GM12874 (cell line): ENCODE data around the gene GUCA2B.

Experiments
- TF ChIP-seq, protein P1 (sequence below): IDR thresholded peaks from 2 replicates; pipeline ENCODE4 v1.5.1; 2011; ENCODE audit warnings: low read depth, mild to moderate bottlenecking, control low read depth, low read length, moderate library complexity; ENCODE audit not compliant: insufficient read depth

GUCA2B gene

DNA sequence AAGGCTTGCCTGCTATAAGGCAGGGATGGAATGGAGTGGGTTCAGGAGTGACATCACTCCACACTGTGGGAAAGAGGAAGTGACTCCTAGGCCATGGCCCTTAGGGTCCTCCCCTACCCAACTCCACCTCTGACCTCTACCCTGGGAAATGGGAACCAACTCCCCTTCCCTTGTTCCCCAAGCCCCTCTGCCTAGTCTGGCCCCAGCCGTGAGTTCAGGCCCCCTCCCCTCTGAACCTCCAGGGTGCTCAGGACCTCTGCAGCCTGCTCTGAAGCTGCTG is 15.1 kb downstream of the GUCA2B start:
- TF ChIP-seq, protein P1, sequence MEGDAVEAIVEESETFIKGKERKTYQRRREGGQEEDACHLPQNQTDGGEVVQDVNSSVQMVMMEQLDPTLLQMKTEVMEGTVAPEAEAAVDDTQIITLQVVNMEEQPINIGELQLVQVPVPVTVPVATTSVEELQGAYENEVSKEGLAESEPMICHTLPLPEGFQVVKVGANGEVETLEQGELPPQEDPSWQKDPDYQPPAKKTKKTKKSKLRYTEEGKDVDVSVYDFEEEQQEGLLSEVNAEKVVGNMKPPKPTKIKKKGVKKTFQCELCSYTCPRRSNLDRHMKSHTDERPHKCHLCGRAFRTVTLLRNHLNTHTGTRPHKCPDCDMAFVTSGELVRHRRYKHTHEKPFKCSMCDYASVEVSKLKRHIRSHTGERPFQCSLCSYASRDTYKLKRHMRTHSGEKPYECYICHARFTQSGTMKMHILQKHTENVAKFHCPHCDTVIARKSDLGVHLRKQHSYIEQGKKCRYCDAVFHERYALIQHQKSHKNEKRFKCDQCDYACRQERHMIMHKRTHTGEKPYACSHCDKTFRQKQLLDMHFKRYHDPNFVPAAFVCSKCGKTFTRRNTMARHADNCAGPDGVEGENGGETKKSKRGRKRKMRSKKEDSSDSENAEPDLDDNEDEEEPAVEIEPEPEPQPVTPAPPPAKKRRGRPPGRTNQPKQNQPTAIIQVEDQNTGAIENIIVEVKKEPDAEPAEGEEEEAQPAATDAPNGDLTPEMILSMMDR = no peak

DNA sequence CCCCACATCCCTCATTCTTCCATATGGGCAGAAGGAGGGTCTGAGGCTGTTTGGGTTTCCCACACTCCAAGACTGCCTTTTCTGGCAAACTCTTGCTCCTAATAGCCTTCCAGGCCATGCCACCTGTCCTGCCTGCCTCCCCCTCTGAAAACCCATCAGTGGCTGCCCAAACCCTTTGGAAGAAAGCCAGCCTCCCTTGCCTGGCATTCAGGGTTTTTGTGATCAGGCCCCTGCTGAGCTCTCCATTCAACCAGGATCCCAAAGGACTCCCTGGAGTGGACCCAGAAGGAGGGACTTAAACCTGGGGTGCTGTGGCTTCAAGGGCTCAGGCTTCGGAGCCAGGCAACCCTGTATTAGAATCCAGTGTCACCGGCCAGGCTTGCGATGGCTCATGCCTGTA is 15.6 kb downstream of the GUCA2B start:
- TF ChIP-seq, protein P1 = no peak

DNA sequence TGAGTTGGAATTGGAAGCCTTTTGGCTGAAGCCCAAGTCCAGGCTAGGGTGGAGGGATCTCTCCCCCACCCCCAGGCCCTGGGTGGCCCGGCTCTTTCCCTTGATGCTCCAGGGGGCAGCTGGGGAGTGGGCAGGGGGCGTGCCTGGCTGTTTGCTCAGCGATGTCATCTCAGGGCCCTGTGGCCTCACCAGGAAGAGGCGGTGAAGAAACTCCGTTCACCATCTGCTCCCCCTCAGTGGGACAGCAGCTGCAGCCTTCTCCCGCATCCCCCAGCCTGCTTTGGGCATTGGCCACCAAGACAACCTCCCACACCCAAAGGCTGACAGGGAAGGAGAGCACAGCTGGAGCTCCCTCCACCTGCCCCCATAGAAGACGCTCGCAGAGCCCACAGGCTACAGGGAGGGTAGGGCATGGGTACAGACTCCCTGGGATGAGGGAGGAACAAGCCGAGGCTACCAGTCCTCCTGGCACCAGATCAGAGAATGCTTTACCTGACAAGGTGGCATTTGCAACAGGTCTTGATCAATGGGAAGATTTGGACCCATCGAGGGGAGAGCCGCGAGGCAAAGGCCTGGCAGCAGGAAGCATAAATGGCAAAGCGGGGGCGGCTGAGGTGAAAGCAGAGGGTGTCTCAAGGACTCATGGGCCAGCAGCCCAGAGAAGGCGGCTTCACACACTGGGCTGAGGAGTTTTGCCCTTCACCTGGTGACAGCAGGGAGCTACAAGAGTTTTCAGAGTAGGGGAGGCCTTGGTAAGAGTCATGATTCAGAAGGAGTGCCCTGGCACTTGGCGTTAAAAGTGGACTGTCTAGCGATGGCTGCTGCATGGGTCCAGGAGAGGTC is 17.8 kb downstream of the GUCA2B start:
- TF ChIP-seq, protein P1 = no peak

DNA sequence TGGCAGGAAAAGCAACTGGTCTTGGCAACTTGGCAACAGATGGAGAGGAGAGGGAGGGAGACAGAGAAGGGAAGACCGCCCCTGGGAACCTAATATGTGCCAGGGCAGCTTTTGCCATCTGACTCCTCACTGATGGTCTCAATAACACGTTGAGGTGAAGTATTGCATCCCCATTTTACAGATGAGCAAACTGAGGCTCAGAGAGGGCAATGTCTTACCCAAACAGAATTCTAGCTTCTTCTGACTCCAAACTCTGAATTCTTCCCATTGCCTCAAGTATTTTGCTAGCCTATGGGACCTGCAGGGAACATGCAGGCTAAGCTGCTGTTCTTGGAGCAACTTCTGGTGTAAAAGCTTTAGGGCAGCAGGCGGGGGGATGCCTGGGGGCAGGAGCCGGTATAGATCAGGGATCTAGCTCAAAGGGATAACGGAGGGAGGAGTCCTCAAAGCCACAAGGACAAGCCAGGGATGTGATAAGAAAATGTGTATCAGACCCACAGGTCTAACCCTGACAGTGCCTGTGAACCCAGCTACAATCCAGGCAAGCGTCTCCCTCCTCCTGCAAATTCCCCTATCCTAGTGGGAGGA is 18.6 kb downstream of the GUCA2B start:
- TF ChIP-seq, protein P1 = no peak

DNA sequence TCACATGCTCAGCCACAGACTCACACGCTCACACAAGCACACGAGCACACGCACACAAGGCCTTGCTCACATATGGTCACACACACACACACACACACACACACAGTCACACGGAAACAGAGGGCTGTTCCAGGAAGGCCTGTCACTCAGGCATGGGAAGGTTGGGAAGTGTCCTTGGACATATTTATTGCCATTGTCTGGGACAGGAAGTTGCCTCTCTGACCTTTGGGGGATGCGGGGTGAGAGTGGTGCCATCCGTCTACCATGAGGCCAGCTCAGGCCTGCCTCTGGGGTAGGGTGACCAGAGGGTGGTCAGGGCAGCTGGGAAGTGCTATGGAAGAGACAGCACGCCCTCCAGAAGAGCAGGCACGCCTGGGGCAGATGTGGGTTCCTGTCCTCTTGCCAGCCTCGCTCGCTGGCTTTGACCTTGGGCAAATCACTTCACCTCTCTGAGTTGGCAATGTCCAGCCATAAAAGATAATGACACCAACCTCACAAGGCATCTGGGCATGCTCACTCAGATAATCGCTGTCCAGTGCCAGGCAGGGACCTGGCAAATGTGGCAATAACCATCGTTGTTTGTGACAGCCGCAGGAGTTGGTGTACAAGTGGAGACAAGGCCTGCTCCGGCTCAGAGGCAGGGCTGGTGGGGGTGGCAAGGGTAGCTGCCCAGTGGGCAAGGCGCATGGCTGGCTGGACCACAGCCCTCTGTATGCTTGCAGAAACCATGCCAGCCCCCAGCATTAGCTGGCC is 19.3 kb downstream of the GUCA2B start:
- TF ChIP-seq, protein P1 = no peak

DNA sequence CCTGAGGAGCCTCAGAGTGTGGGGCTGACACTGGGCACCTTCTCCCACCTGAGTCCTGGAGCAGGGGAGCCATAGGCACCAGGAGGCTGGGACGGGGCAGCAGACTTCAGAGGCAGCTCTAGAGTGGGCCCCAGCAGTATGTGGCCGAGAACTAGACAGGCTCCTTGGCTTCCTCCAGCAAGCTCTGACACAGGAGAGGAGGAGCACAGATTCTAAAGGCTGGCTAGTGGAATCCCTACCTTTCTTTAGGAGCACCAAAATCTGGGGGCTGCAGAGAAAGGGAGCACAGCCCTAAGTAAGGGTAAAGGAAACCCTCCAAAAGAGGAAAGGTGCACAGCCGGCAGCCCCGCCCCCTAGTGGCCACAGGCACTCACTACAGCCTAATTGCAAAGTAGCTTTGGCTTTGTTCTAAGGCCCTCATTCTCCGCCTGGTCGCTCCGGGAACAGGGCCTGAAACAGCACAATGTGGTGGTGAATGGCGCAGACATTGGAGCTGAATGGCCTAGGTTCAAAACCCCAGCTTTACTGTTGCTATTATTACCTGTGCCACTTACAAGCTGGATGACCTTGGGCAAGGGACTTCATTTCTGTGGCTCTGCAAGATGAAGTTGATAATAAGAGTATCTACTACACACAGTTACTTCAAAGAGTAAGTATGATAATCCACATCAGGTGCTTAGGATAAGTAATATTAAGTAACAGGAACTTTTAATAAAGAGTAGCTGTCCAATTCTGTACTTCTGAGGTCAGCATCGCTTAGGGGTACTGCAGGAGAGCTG is 20.1 kb downstream of the GUCA2B start:
- TF ChIP-seq, protein P1 = peak; percentile 97
